Gastrocnemius medialis (tissue), 4 donors: Measurements from ENCODE around the gene ARL8B. TPM values are rescaled to one million over a fixed set of nuclear protein-coding genes. Genes with fewer than 3 reads are reported as not detected.
A peak's percentile ranks its signal among the peaks of the same experiment; 100 is the strongest.

Experiments used
- ATAC-seq, 2 donors: fragments of 150-250 bp; one replicate each; pipeline ENCODE4 v1.9.1; 2016
- DNase-seq, 2 donors: peaks; one replicate each; pipeline ENCODE4 v3.0.0-alpha.2; 2019
- H3K27ac ChIP-seq, 4 donors: fragments of 200-600 bp; sonication (generic); 1 replicate in 1 of 4; 2 replicates in 3 of 4; pipeline ENCODE4 v1.5.1; 2016 to 2018; ENCODE audit warnings: mild to moderate bottlenecking in 2 of 4, moderate library complexity in 1 of 4
- H3K27me3 ChIP-seq, 3 donors: fragments of 200-600 bp; sonication (generic) in 2 of 3; 1 replicate in 1 of 3; 2 replicates in 2 of 3; pipeline versions ENCODE4 v1.5.1 to v1.6.0; 2016 to 2019; ENCODE audit warnings: mild to moderate bottlenecking in 1 of 3, moderate library complexity in 1 of 3
- H3K36me3 ChIP-seq, 2 donors: fragments of 200-600 bp; sonication (generic) in 1 of 2; one replicate each; pipeline ENCODE4 v1.5.1; 2017 to 2018
- H3K4me1 ChIP-seq, 2 donors: fragments of 200-600 bp; sonication (generic) in 1 of 2; one replicate each; pipeline ENCODE4 v1.5.1; 2016 to 2017; ENCODE audit warnings: mild to moderate bottlenecking in 2 of 2
- H3K4me3 ChIP-seq, 4 donors: fragments of 200-600 bp; sonication (generic) in 3 of 4; 1 replicate in 1 of 4; 2 replicates in 3 of 4; pipeline ENCODE4 v1.5.1; 2016 to 2019; ENCODE audit warnings: mild to moderate bottlenecking in 2 of 4
- H3K9me3 ChIP-seq, 3 donors: fragments of 200-600 bp; sonication (generic) in 2 of 3; 1 replicate in 1 of 3; 2 replicates in 2 of 3; pipeline ENCODE4 v1.5.1; 2016 to 2019
- POLR2A ChIP-seq, 2 donors: fragments of 450-650 bp; IDR thresholded peaks; one replicate each; pipeline ENCODE4 v1.6.1; 2017; ENCODE audit warnings: antibody characterized with exemption in 2 of 2, mild to moderate bottlenecking in 2 of 2, moderate library complexity in 2 of 2
- in situ Hi-C, 4 donors: fragments of 200-750 bp; cut with MboI; loops; one replicate each; pipeline versions ENCODE4 v1.15.0 to v1.8.0; 2017; ENCODE audit warnings: low sequenced_read_pairs in 4 of 4
- intact Hi-C: fragments of 100-400 bp; cut with DNase I; formaldehyde crosslinking; loops from one replicate; pipeline ENCODE4 v1.15.1; 2023; ENCODE audit warnings: low total_unique reads
- total RNA-seq, 4 donors: library from RNA; depleted of rRNA; stranded (reverse); fragments of >200 nt; gene quantifications; one replicate each; pipeline versions ENCODE4 v1.1.0 to v1.2.3, GENCODE V29; 2016
- TF ChIP-seq, protein P1 (sequence below), 5 experiments: fragments of 450-650 bp in 3 of 5; fragments of 200-600 bp in 2 of 5; sonication (generic) in 2 of 5; IDR thresholded peaks in 4 of 5; conservative IDR thresholded peaks in 1 of 5; 1 replicate in 4 of 5; 2 replicates in 1 of 5; pipeline ENCODE4 v1.5.1; 2016 to 2019; ENCODE audit warnings: antibody characterized with exemption in 5 of 5, mild to moderate bottlenecking in 3 of 5, moderate library complexity in 3 of 5

ARL8B gene
- total RNA-seq: 100 to 1,000 TPM in 2 of 4 donors, 10 to 100 TPM in 2; 69.3 to 198 (median 95.0) TPM

DNA sequence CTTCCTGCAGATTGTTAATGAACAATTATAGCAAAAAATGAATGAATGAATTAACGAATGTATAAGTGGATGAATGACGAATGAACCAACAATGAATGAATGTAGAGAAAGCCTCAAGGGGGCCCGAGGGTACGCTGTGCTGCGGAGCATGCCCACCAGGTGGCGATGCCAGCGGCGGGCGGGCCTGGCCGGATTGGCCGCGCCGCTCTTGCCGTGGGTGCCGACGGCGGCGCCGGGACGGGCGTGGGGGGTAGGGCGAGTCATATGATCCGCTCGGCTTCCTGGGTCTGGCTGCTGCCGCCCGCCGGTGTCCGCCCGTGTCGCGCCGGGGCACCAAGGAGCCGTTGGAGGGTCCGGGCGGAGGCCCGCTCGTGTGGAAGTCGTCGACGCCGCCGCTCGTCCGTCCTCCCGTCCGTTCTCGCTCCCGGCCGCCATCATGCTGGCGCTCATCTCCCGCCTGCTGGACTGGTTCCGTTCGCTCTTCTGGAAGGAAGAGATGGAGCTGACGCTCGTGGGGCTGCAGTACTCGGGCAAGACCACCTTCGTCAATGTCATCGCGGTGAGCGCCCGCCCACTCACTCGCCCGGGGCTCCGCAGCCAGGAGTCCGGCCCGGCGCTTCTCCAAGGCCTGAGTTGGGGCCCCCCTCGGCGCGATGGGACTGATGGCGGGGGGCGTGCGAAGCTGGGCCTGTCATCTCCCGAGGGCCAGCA, at the start of gene ARL8B:
ARL8B (plus strand) TSS at position 263 of the 711 bp plus-strand sequence; CDS start at position 437, 174 bp downstream.
- H3K36me3 ChIP-seq: no peaks in the 10 kb centered on the region
- in situ Hi-C loops (loop anchor here in 3 of 4 donors (5.0 to 10.0 kb wide), 3 partner anchors 73 to 140 kb away; no protein-coding TSS in a partner anchor), intact Hi-C loops (loop anchor here (1.0 to 10.0 kb wide), 7 partner anchors 43 to 819 kb away; partner anchors contain the start of genes BHLHE40, EDEM1, ITPR1 and SETMAR)
- DNase-seq: peak; percentile 82 to 89
- peak within 1 kb of the TSS; percentile 96 to 100 (median 98) for H3K27ac ChIP-seq
- H3K4me1 ChIP-seq: peaks cover 34 to 40% of the 10 kb centered on the region in 2 donors
- H3K4me3 ChIP-seq: peak within 1 kb of the TSS; percentile 90 to 100 (median 98)
- H3K9me3 ChIP-seq: no peaks in the 10 kb centered on the region
- TF ChIP-seq, protein P1, sequence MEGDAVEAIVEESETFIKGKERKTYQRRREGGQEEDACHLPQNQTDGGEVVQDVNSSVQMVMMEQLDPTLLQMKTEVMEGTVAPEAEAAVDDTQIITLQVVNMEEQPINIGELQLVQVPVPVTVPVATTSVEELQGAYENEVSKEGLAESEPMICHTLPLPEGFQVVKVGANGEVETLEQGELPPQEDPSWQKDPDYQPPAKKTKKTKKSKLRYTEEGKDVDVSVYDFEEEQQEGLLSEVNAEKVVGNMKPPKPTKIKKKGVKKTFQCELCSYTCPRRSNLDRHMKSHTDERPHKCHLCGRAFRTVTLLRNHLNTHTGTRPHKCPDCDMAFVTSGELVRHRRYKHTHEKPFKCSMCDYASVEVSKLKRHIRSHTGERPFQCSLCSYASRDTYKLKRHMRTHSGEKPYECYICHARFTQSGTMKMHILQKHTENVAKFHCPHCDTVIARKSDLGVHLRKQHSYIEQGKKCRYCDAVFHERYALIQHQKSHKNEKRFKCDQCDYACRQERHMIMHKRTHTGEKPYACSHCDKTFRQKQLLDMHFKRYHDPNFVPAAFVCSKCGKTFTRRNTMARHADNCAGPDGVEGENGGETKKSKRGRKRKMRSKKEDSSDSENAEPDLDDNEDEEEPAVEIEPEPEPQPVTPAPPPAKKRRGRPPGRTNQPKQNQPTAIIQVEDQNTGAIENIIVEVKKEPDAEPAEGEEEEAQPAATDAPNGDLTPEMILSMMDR (IDR thresholded peaks at IDR 0.05 in 4 of 5, conservative IDR thresholded peaks at IDR 0.05 in 1 of 5): peak; percentile 89 to 98 (median 98)
- TF ChIP-seq POLR2A (IDR thresholded peaks at IDR 0.05): peak; percentile 91 to 96
- ATAC-seq: peak; percentile 70 to 75
- H3K27me3 ChIP-seq: no peaks in the 10 kb centered on the region

DNA sequence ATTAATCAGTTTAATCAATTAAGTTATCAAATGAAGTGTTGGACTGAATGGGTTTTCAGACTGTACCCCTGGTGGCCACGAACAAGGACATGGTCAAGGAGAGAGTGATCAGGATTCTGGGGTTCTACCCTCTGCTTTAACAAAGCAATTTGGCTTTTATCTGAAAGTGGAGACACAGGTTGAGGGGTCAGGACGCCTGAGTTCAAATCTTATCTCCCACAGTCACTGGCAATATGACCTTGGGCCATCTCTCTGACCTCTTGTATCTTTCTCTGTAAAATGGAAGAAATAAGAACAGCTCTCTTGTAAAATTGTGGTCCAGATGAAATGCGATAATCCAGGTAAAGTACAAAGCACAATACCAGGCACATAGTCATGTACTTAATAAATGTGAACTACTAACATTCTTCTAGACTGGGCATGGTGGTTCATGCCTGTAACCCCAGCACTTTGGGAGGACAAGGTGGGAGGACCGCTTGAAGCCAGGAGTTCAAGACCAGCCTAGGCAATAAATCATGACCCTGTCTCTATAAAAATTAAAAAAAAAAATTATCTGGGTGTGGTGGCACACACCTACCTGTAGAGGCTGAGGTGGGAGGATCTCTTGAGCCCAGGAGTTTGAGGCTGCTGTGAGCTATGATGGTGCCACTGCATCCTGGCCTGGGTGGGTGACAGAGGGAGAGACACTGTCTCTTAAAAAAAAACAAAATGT, 48.6 kb upstream of the ARL8B start:
- in situ Hi-C loops (no loop called here), intact Hi-C loops (loop anchor here (2.0 to 5.0 kb wide), 4 partner anchors 17 to 356 kb away; partner anchors contain the start of gene ARL8B)
- ATAC-seq: no peak
- H3K4me3 ChIP-seq: no peak overlapping the region
- H3K36me3 ChIP-seq: no peaks in the 10 kb centered on the region
- H3K4me1 ChIP-seq: peaks cover 9 to 10% of the 10 kb centered on the region in 2 donors
- no peaks in the 10 kb centered on the region for H3K9me3 ChIP-seq
- no peak overlapping the region for H3K27ac ChIP-seq
- DNase-seq: no peak
- TF ChIP-seq, protein P1 (IDR thresholded peaks at IDR 0.05 in 4 of 5, conservative IDR thresholded peaks at IDR 0.05 in 1 of 5): no peak
- TF ChIP-seq POLR2A (IDR thresholded peaks at IDR 0.05): no peak
- H3K27me3 ChIP-seq: no peaks in the 10 kb centered on the region

DNA sequence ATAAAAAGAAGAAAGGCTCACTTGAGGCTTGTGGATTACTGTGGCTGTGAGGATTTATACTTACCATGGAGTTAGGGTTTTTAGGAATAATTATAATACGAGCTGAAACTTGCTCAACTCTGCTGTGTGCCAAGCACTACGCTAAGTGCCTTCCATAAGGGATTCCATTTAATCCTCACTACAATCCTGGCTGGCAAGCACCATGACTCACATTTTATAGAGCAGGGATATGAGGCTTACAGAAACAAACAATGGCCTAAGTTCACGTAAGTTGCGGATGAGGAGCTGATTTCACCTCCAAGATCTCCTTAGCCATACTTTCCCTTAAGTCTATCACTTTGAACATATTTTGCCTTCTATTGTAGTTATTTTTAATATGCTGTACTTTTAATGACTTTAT, 43.9 kb upstream of the ARL8B start:
- Histone ChIP-seq H3K36me3 (no peaks in the 10 kb centered on the region), H3K9me3 (no peaks in the 10 kb centered on the region), H3K27me3 (no peaks in the 10 kb centered on the region), H3K4me3 (no peak overlapping the region), H3K27ac (no peak overlapping the region), H3K4me1 (peaks cover 0 to under 1% of the 10 kb centered on the region in 2 donors)
- DNase-seq (no peak), ATAC-seq (no peak)
- in situ Hi-C loops: no loop called here
- intact Hi-C loops: no loop called here
- no peak for TF ChIP-seq POLR2A (IDR thresholded peaks at IDR 0.05)
- TF ChIP-seq, protein P1 (IDR thresholded peaks at IDR 0.05 in 4 of 5, conservative IDR thresholded peaks at IDR 0.05 in 1 of 5): no peak

GRCh38 chr3:5079761-5080160, 42.3 kb upstream of the ARL8B start:
- no peak for DNase-seq
- TF ChIP-seq, protein P1 (IDR thresholded peaks at IDR 0.05 in 4 of 5, conservative IDR thresholded peaks at IDR 0.05 in 1 of 5): no peak
- TF ChIP-seq POLR2A (IDR thresholded peaks at IDR 0.05): no peak
- Histone ChIP-seq H3K9me3 (no peaks in the 10 kb centered on the region), H3K4me3 (no peak overlapping the region), H3K4me1 (no peaks in the 10 kb centered on the region), H3K36me3 (no peaks in the 10 kb centered on the region), H3K27me3 (no peaks in the 10 kb centered on the region), H3K27ac (no peak overlapping the region)
- in situ Hi-C loops (no loop called here), intact Hi-C loops (no loop called here)
- ATAC-seq: no peak
